GM19328 (cell line): Measurements from ENCODE around the gene CDC23.
"Not testable (repeated sequence)": the region's sequence is repeated elsewhere in the genome, so short reads cannot be mapped to it uniquely, and the experiment has no call there.

ENCODE experiments used
- ATAC-seq: cut with Tn5 transposase; IDR thresholded peaks from one replicate; pipeline ENCODE4 v1.9.1; 2021; ENCODE audit warnings: mild to moderate bottlenecking, moderate library complexity; ENCODE audit not compliant: unreplicated experiment

The CDC23 gene

GRCh38 chr5:138223532-138223931 is 10.4 kb upstream of the CDC23 start:
- no peak for ATAC-seq

GRCh38 chr5:138216799-138217198 is 3.7 kb upstream of the CDC23 start:
- ATAC-seq, result no peak

DNA sequence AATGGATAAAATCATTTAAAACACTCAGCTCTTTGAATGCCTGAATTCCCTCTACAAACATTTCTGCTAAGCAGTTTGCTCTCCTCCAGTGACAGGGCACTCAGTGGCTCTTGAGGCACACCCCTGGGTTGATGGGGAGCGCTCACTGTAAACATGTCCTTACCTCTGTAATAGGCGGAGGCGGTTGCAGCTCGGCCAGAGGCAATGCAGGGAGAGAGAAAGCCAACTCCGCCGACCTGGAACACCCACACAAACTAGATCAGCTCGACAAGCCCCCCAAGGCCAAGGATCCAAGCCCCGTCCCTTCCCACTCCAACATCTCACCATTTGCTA is 329 bp downstream of the CDC23 start:
- ATAC-seq, result peak; percentile 23

- ATAC-seq, result no peak
Measured at GRCh38 chr5:138210985-138211384, 2.1 kb downstream of the CDC23 start.

DNA sequence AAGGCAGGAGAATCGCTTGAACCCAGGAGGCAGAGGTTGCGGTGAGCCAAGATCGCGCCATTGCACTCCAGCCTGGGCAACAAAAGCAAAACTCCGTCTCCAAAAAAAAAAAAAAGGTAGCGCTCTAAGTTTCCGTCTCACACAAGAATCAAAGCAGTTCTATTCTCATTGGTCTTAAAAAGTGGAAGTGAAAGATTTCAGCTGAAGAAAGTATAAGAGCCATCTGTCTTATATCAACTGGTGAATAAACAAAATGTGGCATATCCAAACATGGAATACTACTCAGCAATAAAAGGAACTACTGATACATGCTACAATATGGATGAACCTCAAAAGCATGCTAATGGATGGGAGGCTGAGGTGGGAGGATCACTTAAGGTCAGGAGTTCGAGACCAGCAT is 19.3 kb downstream of the CDC23 start:
- ATAC-seq, result not testable (repeated sequence)

GRCh38 chr5:138192826-138193225 is 20.3 kb downstream of the CDC23 start:
- no peak for ATAC-seq

DNA sequence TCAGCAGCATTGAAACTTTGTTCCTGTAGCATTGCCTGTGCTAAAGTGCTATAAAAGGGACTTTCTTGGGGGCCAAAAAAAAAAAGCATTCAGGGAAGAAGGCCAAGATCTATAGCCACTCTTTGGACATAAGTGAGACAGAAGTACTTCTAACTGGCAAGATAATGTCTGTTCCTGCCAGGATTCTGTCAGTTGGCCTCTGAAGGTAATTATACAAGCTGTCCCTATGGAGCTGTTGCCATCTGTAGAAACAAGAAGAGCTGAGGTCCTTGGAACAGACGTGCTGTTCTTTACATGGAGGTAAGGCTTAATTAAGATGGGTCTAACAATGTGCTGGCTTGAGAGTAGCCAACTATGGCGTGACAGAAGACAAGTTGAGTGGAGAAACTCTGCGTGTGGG is 24.5 kb downstream of the CDC23 start:
- no peak for ATAC-seq

GRCh38 chr5:138186002-138186447 is 27.1 kb downstream of the CDC23 start:
- no peak for ATAC-seq

GRCh38 chr5:138182808-138183207 is 30.3 kb downstream of the CDC23 start:
- ATAC-seq, result no peak

DNA sequence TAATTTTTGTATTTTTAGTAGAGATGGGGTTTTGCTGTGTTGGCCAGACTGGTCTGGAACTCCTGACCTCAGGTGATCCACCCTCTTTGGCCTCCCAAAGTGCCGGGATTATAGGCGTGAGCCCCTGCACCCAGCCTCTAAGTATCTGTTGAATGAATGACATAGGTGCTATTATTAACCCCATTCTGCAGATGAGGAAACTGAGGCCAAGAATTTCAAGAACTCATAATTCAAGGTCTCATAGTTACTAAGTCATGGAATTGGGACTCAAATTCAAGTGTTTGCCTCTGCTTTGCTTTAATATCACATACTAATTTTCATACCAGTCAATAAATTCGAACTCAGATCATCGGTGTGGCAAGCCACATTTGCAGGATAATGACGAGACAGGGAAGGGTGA is 32.3 kb downstream of the CDC23 start:
- ATAC-seq, result no peak

- no peak for ATAC-seq
Measured at GRCh38 chr5:138180183-138180782, 32.8 kb downstream of the CDC23 start.

DNA sequence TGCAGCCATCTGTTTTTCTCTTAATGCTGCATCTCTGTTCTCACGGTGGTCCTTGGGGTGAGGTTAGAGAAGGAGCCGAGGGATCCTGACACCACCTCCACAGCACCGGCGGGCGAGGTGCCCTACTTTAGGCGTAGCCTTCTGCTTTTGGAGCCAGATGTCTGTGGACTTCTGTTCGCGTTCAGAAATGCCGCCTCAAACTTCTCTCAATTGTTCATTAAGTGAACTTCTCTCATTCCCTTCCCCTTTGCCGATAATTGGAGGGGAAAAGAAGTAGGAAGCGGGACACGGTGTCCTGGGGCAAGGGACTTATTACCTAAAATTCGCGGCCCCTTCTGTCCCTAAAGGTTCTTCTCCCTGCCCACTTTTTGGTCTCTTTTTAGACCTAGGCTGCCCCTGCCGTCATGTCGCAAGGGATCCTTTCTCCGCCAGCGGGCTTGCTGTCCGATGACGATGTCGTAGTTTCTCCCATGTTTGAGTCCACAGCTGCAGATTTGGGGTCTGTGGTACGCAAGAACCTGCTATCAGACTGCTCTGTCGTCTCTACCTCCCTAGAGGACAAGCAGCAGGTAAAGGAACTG is 33.8 kb downstream of the CDC23 start:
- no peak for ATAC-seq

GRCh38 chr5:138178516-138179276 is 34.4 kb downstream of the CDC23 start, which contains the start of the genes BRD8 and KIF20A:
Gene BRD8, minus strand, starts transcription at chr5:138178630. Its CDS starts 16 bp downstream, at chr5:138178614.
Gene KIF20A, plus strand, starts transcription at chr5:138179112. Its CDS starts 569 bp downstream, at chr5:138179681.
- peak; percentile 74 for ATAC-seq

- no peak for ATAC-seq
Measured at GRCh38 chr5:138177941-138178515, 35.1 kb downstream of the CDC23 start.

DNA sequence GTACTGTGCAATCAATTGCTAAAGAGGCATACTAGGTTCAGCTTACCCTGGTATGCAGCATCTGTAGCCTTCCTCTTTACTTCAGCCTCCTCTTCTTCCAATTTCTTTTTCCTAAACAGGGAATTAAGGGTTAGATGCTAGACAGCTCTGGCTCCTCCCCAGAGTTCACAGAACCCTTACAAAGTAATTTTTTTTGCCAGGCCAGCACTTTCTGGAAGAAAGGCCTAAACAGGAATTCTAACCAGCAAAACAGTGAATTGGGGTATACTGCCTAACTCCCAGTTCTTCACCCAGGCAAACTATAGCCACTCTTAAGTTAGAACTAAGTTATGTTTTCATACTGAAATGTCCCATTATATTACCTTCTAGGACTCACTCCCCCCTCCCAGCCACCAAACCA is 42.8 kb downstream of the CDC23 start:
- no peak for ATAC-seq

- no peak for ATAC-seq
Measured at GRCh38 chr5:138169124-138169523, 44.0 kb downstream of the CDC23 start.

GRCh38 chr5:138163721-138164120 is 49.4 kb downstream of the CDC23 start:
- no peak for ATAC-seq

- ATAC-seq, result no peak
Measured at GRCh38 chr5:138160706-138161105, 52.4 kb downstream of the CDC23 start.

- ATAC-seq, result no peak
Measured at GRCh38 chr5:138159666-138160065, 53.5 kb downstream of the CDC23 start.

GRCh38 chr5:138157626-138158025 is 55.5 kb downstream of the CDC23 start:
- ATAC-seq, result no peak

- ATAC-seq, result not testable (repeated sequence)
Measured at GRCh38 chr5:138155977-138156376, 57.1 kb downstream of the CDC23 start.

- no peak for ATAC-seq
Measured at GRCh38 chr5:138149530-138149929, 63.6 kb downstream of the CDC23 start.
